ENCODE measurements around the gene RNU6-9. TPM values are rescaled to one million over a fixed set of nuclear protein-coding genes. Genes with fewer than 3 reads are reported as not detected.

Gene RNU6-9
- total RNA-seq, 1 experiment from 2014 or later, result not detected

- TF ChIP-seq FOXJ3 (CRISPR knock-in tag; IDR thresholded peaks at IDR 0.05; ENCODE audit: borderline replicate concordance) (no peak), GRHL2 (CRISPR knock-in tag; IDR thresholded peaks at IDR 0.05; ENCODE audit: insufficient replicate concordance, severe bottlenecking) (no peak), HMGXB4 (CRISPR knock-in tag; IDR thresholded peaks at IDR 0.05) (no peak), KAT7 (CRISPR knock-in tag; IDR thresholded peaks at IDR 0.05; ENCODE audit: borderline replicate concordance) (no peak), FOXP1 (CRISPR knock-in tag; IDR thresholded peaks at IDR 0.05; ENCODE audit: borderline replicate concordance) (no peak), GTF2I (CRISPR knock-in tag; conservative IDR thresholded peaks at IDR 0.05) (no peak)
Observed at GRCh38 chr19:875265-875879, 17.9 kb upstream of the RNU6-9 start (continued).

- Mint-ChIP-seq H3K27ac (no peak overlapping the region), H3K9me3 (no peaks in the 10 kb centered on the region), H3K27me3 (ENCODE audit: low read depth) (no peaks in the 10 kb centered on the region), H3K4me1 (no peaks in the 10 kb centered on the region; the same call in 1 of the 2 replicates), H3K36me3 (peaks cover 14% of the 10 kb centered on the region), H3K4me3 (no peak overlapping the region)
- no peak for ATAC-seq
- ChIA-PET CTCF (no interaction called here), POLR2A (no interaction called here)
- DNase-seq (ENCODE audit: low spot score), result no peak
- no peak for TF ChIP-seq ZNF317 (CRISPR knock-in tag; IDR thresholded peaks at IDR 0.05; ENCODE audit: borderline replicate concordance, low read depth)
- no peak for TF ChIP-seq ATF2 (CRISPR knock-in tag; IDR thresholded peaks at IDR 0.05; ENCODE audit: borderline replicate concordance, low read depth)
- TF ChIP-seq CDX4 (CRISPR knock-in tag; IDR thresholded peaks at IDR 0.05; ENCODE audit: borderline replicate concordance), result no peak
Observed at GRCh38 chr19:876089-876488, 17.2 kb upstream of the RNU6-9 start.

GRCh38 chr19:876780-877314 lies 16.4 kb upstream of the RNU6-9 start:
- no peaks in the 10 kb centered on the region for H3K4me1 Mint-ChIP-seq
- no peak overlapping the region for H3K4me3 Mint-ChIP-seq
- H3K27ac Mint-ChIP-seq, result no peak overlapping the region
- no peak for DNase-seq (ENCODE audit: low spot score)
- no peak for ATAC-seq
- H3K27me3 Mint-ChIP-seq (ENCODE audit: low read depth), result no peaks in the 10 kb centered on the region
- CTCF ChIA-PET, result interaction anchor here (0.7 to 2.5 kb wide), 2 partner anchors 20 to 380 kb away, joined by 3 to 7 read pairs; no protein-coding TSS in a partner anchor
- peaks cover 19% of the 10 kb centered on the region for H3K36me3 Mint-ChIP-seq
- POLR2A ChIA-PET, result no interaction called here
- no peaks in the 10 kb centered on the region for H3K9me3 Mint-ChIP-seq
- TF ChIP-seq ARID4B (CRISPR knock-in tag; IDR thresholded peaks at IDR 0.05; ENCODE audit: borderline replicate concordance), result no peak
- TF ChIP-seq HMGXB4 (CRISPR knock-in tag; IDR thresholded peaks at IDR 0.05), result no peak
- no peak for TF ChIP-seq NFYB (CRISPR knock-in tag; conservative IDR thresholded peaks at IDR 0.05; ENCODE audit: low read depth)
- no peak for TF ChIP-seq PRRX2 (CRISPR knock-in tag; IDR thresholded peaks at IDR 0.05)
- no peak for TF ChIP-seq ZNF281 (CRISPR knock-in tag; IDR thresholded peaks at IDR 0.05)
- TF ChIP-seq GABPB1 (CRISPR knock-in tag; IDR thresholded peaks at IDR 0.05), result no peak
- no peak for TF ChIP-seq ATF2 (CRISPR knock-in tag; IDR thresholded peaks at IDR 0.05; ENCODE audit: borderline replicate concordance, low read depth)
- no peak for TF ChIP-seq CBFB (CRISPR knock-in tag; IDR thresholded peaks at IDR 0.05; ENCODE audit: low read depth)
- no peak for TF ChIP-seq ZNF219 (CRISPR knock-in tag; IDR thresholded peaks at IDR 0.05; ENCODE audit: borderline replicate concordance)

All from WTC11 (cell line).